Thyroid gland (tissue), 4 donors: ENCODE results near the gene PCSK2.

Source experiments
- CTCF ChIP-seq, 6 experiments: fragments of 200-600 bp in 3 of 6; fragments of 450-650 bp in 3 of 6; sonication (generic) in 3 of 6; IDR thresholded peaks; one replicate each; pipeline ENCODE4 v1.5.1; 2016 to 2019; ENCODE audit warnings: antibody characterized with exemption in 6 of 6, mild to moderate bottlenecking in 2 of 6, inconsistent platforms in 1 of 6, moderate library complexity in 1 of 6
- POLR2A ChIP-seq, 2 donors: fragments of 450-650 bp; IDR thresholded peaks; one replicate each; pipeline ENCODE4 v1.6.1; 2017; ENCODE audit warnings: antibody characterized with exemption in 2 of 2, mild to moderate bottlenecking in 2 of 2, moderate library complexity in 1 of 2

- TF ChIP-seq CTCF (IDR thresholded peaks at IDR 0.05) (no peak), POLR2A (IDR thresholded peaks at IDR 0.05) (no peak)
Observed at GRCh38 chr20:17438436-17439039, 211.7 kb downstream of the PCSK2 start.
